HG03575 (cell line): Measurements from ENCODE around the gene AADAT.
"Not testable (repeated sequence)": the region's sequence is repeated elsewhere in the genome, so short reads cannot be mapped to it uniquely, and the experiment has no call there.

Experiments
- ATAC-seq: cut with Tn5 transposase; IDR thresholded peaks from one replicate; pipeline ENCODE4 v1.9.1; 2021; ENCODE audit not compliant: unreplicated experiment, insufficient number of reproducible peaks, low FRiP score; ENCODE audit errors: extremely low read depth

AADAT gene

GRCh38 chr4:170089668-170090351 lies at the start of gene AADAT:
Gene AADAT (minus strand): TSS chr4:170089956. CDS start chr4:170089690, 266 bp downstream.
- no peak for ATAC-seq

GRCh38 chr4:170138580-170139194 lies 48.9 kb upstream of the AADAT start:
- peak; percentile 72 for ATAC-seq

- no peak for ATAC-seq
Observed at GRCh38 chr4:170137927-170138326, 48.2 kb upstream of the AADAT start.

- ATAC-seq: no peak
Observed at GRCh38 chr4:170137466-170137865, 47.7 kb upstream of the AADAT start.

GRCh38 chr4:170134821-170135220 lies 45.1 kb upstream of the AADAT start:
- ATAC-seq: no peak

- no peak for ATAC-seq
Observed at GRCh38 chr4:170128219-170128804, 38.6 kb upstream of the AADAT start.

- ATAC-seq: no peak
Observed at GRCh38 chr4:170127758-170128157, 38.0 kb upstream of the AADAT start.

GRCh38 chr4:170124406-170124805 lies 34.6 kb upstream of the AADAT start:
- ATAC-seq: no peak

- no peak for ATAC-seq
Observed at GRCh38 chr4:170122252-170122651, 32.5 kb upstream of the AADAT start.

GRCh38 chr4:170114636-170115035 lies 24.9 kb upstream of the AADAT start:
- no peak for ATAC-seq

GRCh38 chr4:170114183-170114582 lies 24.4 kb upstream of the AADAT start:
- not testable (repeated sequence) for ATAC-seq

GRCh38 chr4:170111546-170111945 lies 21.8 kb upstream of the AADAT start:
- no peak for ATAC-seq

GRCh38 chr4:170111085-170111484 lies 21.3 kb upstream of the AADAT start:
- no peak for ATAC-seq

- ATAC-seq: no peak
Observed at GRCh38 chr4:170110285-170110672, 20.5 kb upstream of the AADAT start.

GRCh38 chr4:170109586-170110284 lies 20.0 kb upstream of the AADAT start:
- ATAC-seq: no peak

- no peak for ATAC-seq
Observed at GRCh38 chr4:170106900-170107299, 17.1 kb upstream of the AADAT start.

GRCh38 chr4:170102426-170102825 lies 12.7 kb upstream of the AADAT start:
- no peak for ATAC-seq

- ATAC-seq: not testable (repeated sequence)
Observed at GRCh38 chr4:170098171-170098570, 8.4 kb upstream of the AADAT start.

- no peak for ATAC-seq
Observed at GRCh38 chr4:170097681-170098080, 7.9 kb upstream of the AADAT start.
